GM12873 (cell line): Measurements from ENCODE around the gene ZCCHC2.

Source experiments
- TF ChIP-seq, protein P1 (sequence below): IDR thresholded peaks from 2 replicates; pipeline ENCODE4 v1.5.1; 2012; ENCODE audit warnings: low read depth, mild to moderate bottlenecking, moderate library complexity, low read length, control low read depth; ENCODE audit not compliant: insufficient read depth; ENCODE audit errors: missing control alignments

ZCCHC2 gene

GRCh38 chr18:62522504-62523254 lies at the start of gene ZCCHC2:
Gene ZCCHC2, plus strand, starts transcription at chr18:62523025. Its CDS starts 400 bp downstream, at chr18:62523425.
- TF ChIP-seq, protein P1, sequence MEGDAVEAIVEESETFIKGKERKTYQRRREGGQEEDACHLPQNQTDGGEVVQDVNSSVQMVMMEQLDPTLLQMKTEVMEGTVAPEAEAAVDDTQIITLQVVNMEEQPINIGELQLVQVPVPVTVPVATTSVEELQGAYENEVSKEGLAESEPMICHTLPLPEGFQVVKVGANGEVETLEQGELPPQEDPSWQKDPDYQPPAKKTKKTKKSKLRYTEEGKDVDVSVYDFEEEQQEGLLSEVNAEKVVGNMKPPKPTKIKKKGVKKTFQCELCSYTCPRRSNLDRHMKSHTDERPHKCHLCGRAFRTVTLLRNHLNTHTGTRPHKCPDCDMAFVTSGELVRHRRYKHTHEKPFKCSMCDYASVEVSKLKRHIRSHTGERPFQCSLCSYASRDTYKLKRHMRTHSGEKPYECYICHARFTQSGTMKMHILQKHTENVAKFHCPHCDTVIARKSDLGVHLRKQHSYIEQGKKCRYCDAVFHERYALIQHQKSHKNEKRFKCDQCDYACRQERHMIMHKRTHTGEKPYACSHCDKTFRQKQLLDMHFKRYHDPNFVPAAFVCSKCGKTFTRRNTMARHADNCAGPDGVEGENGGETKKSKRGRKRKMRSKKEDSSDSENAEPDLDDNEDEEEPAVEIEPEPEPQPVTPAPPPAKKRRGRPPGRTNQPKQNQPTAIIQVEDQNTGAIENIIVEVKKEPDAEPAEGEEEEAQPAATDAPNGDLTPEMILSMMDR = no peak

GRCh38 chr18:62479574-62479973 lies 43.3 kb upstream of the ZCCHC2 start:
- TF ChIP-seq, protein P1 = no peak

GRCh38 chr18:62480927-62481326 lies 41.9 kb upstream of the ZCCHC2 start:
- TF ChIP-seq, protein P1 = no peak

DNA sequence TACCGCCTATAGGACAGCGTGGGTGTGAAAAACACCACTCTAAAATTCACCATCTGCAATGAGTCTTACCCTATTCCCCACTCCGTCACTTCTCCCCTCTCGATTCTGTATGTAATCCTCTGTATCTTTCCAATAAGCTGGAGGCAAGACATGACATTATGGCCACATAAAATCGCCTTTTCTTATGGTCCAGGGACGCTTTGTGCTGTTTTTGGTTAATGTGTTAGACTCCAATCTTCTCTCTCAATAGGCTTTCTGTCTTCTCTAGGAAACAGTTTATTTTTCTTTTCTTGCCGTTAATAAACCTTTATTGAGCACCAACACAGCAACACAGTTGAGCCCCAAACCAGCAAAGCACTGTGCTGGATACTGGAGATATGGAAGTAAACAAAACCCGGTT lies 37.9 kb upstream of the ZCCHC2 start:
- TF ChIP-seq, protein P1 = no peak

- TF ChIP-seq, protein P1 = no peak
These were observed 37.1 kb upstream of the ZCCHC2 start for GRCh38 chr18:62485684-62486083.

DNA sequence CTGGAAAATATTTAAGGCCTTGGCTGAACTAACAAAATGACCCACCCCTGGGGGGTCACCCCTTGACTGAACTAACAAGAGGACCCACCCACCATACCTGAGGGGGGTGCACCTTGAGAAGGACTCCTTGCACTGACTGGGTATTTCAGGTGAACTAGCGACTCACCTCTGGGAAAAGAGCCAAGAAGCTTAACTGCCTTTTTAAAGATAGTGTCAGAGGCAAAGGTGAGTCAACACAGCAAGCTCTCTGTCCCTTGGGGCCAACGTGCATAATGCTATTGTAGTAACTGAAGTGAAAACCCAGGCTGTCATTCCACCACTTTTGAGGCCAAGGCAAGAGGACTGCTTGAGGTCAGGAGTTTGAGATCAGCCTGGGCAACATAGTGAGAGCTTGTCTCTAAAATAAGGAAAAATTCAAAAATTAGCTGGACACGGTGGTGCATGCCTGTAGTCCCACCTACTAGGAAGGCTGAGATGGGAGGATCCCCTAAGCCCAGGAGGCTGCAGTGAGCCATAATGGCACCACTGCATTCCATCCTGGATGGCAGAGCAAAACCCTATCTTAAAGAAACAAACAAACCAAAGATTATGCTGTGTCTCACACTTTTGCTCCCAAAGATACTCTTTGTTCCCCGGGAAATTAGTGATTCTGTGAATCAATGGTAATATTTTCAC lies 36.4 kb upstream of the ZCCHC2 start:
- TF ChIP-seq, protein P1 = no peak

GRCh38 chr18:62487161-62487560 lies 35.7 kb upstream of the ZCCHC2 start:
- TF ChIP-seq, protein P1 = no peak
